RWPE2 (cell line): Measurements from ENCODE around the gene OSTN.

Experiments used
- ATAC-seq: fragments of 200-7000 bp; cut with Tn5 transposase; 3 replicates; pipeline ENCODE4 v1.9.1; 2021; ENCODE audit warnings: low read depth
- DNase-seq: peaks from one replicate; pipeline ENCODE4 v3.0.0-alpha.2; 2020; ENCODE audit warnings: low spot score
- H3K27ac ChIP-seq: fragments of 450-650 bp; 2 replicates; pipeline ENCODE4 v1.5.1; 2017; ENCODE audit warnings: mild to moderate bottlenecking; ENCODE audit not compliant: poor library complexity, severe bottlenecking
- H3K27me3 ChIP-seq: fragments of 250-450 bp; sonication (Bioruptor Pico); 2 replicates; pipeline ENCODE4 v1.5.1; 2021; ENCODE audit warnings: mild to moderate bottlenecking, moderate library complexity; ENCODE audit not compliant: insufficient read depth, poor library complexity, severe bottlenecking
- H3K36me3 ChIP-seq: fragments of 250-450 bp; sonication (Bioruptor Pico); 2 replicates; pipeline ENCODE4 v1.5.1; 2020; ENCODE audit warnings: low read depth, mild to moderate bottlenecking, moderate library complexity
- H3K4me1 ChIP-seq: fragments of 250-450 bp; sonication (Bioruptor Pico); 2 replicates; pipeline ENCODE4 v1.5.1; 2021; ENCODE audit warnings: mild to moderate bottlenecking, moderate library complexity; ENCODE audit not compliant: insufficient read depth, poor library complexity, severe bottlenecking
- H3K4me3 ChIP-seq: fragments of 250-450 bp; sonication (Bioruptor Pico); 2 replicates; pipeline ENCODE4 v1.5.1; 2021; ENCODE audit warnings: mild to moderate bottlenecking, moderate library complexity; ENCODE audit not compliant: severe bottlenecking
- H3K9me3 ChIP-seq: fragments of 250-450 bp; sonication (Bioruptor Pico); 2 replicates; pipeline ENCODE4 v1.5.1; 2021; ENCODE audit warnings: mild to moderate bottlenecking, moderate library complexity; ENCODE audit not compliant: severe bottlenecking
- TF ChIP-seq, protein P1 (sequence below): fragments of 450-650 bp; IDR thresholded peaks from one replicate; pipeline ENCODE4 v1.5.1; 2017; ENCODE audit warnings: mild to moderate bottlenecking, moderate library complexity; ENCODE audit not compliant: poor library complexity, severe bottlenecking

The OSTN gene

DNA sequence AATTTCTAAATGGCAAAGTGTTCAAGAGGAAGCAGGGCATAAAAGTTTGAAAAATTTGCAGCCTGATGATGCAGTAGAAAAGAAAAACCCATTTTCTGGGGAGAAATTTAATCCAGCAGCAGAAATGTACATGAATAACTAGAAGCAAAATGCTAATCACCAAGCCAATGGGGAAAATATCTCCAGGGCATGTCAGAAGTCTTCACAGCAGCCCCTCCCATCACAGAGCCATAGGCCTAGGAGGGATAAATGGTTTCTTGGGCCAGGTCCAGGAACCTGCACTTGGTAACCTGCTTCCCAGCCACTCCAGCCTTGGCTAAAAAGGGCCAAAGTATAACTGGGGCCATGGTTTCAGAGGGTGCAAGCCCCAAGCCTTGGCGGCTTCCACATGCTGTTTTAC lies 22.6 kb downstream of the OSTN start:
- TF ChIP-seq, protein P1, sequence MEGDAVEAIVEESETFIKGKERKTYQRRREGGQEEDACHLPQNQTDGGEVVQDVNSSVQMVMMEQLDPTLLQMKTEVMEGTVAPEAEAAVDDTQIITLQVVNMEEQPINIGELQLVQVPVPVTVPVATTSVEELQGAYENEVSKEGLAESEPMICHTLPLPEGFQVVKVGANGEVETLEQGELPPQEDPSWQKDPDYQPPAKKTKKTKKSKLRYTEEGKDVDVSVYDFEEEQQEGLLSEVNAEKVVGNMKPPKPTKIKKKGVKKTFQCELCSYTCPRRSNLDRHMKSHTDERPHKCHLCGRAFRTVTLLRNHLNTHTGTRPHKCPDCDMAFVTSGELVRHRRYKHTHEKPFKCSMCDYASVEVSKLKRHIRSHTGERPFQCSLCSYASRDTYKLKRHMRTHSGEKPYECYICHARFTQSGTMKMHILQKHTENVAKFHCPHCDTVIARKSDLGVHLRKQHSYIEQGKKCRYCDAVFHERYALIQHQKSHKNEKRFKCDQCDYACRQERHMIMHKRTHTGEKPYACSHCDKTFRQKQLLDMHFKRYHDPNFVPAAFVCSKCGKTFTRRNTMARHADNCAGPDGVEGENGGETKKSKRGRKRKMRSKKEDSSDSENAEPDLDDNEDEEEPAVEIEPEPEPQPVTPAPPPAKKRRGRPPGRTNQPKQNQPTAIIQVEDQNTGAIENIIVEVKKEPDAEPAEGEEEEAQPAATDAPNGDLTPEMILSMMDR, result no peak

DNA sequence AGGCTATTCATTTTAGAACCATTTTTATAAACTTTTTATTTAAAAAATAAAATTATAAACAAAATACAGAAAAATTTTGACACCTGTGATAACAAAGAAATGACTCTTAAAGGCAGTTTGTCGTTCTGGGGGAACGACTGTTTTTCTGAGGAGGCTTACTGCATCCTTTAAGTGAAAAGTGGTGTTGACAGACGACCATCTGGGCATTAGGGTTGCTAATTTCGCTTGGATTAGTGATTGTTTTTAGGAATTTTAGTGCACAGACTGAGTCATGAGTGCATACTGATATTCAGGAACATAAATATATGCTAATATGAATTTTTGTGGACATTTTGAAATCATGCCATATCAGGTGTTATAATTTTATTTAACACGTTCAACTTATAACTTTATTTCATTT lies 28.5 kb downstream of the OSTN start:
- TF ChIP-seq, protein P1, result no peak
- Histone ChIP-seq H3K4me1 (no peaks in the 10 kb centered on the region), H3K4me3 (no peak overlapping the region), H3K36me3 (no peaks in the 10 kb centered on the region), H3K27me3 (no peaks in the 10 kb centered on the region), H3K9me3 (no peaks in the 10 kb centered on the region), H3K27ac (no peak overlapping the region)
- no peak for ATAC-seq
- no peak for DNase-seq

More for the DNA sequence above, 22.6 kb downstream of the OSTN start:
- no peak overlapping the region for H3K4me3 ChIP-seq
- no peaks in the 10 kb centered on the region for H3K9me3 ChIP-seq
- no peak overlapping the region for H3K27ac ChIP-seq
- H3K36me3 ChIP-seq, result no peaks in the 10 kb centered on the region
- no peak for DNase-seq
- no peak for ATAC-seq
- H3K4me1 ChIP-seq, result no peaks in the 10 kb centered on the region
- no peaks in the 10 kb centered on the region for H3K27me3 ChIP-seq

DNA sequence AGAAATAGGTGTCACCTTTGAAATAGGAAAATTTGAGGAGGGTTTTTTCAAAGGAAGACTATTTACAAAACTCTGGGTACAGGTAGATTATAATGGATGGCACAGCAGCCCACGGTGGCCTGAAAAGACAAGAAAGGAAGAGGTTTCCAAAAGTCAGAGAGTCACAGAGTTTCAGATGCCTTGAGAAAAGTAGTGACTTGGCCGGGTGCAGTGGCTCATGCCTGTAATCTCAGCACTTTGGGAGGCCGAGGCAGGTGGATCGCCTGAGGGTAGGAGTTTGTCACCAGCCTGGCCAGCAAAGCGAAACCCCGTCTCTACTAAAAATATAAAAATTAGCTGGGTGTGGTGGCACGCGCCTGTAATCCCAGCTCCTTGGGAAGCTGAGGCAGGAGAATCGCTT lies 35.2 kb downstream of the OSTN start:
- ATAC-seq (no peak), DNase-seq (no peak)
- H3K27ac ChIP-seq, result no peak overlapping the region
- TF ChIP-seq, protein P1, result no peak
- H3K9me3 ChIP-seq, result no peaks in the 10 kb centered on the region
- H3K36me3 ChIP-seq, result no peaks in the 10 kb centered on the region
- H3K4me3 ChIP-seq, result no peak overlapping the region
- H3K27me3 ChIP-seq, result no peaks in the 10 kb centered on the region
- peaks cover 11% of the 10 kb centered on the region for H3K4me1 ChIP-seq

DNA sequence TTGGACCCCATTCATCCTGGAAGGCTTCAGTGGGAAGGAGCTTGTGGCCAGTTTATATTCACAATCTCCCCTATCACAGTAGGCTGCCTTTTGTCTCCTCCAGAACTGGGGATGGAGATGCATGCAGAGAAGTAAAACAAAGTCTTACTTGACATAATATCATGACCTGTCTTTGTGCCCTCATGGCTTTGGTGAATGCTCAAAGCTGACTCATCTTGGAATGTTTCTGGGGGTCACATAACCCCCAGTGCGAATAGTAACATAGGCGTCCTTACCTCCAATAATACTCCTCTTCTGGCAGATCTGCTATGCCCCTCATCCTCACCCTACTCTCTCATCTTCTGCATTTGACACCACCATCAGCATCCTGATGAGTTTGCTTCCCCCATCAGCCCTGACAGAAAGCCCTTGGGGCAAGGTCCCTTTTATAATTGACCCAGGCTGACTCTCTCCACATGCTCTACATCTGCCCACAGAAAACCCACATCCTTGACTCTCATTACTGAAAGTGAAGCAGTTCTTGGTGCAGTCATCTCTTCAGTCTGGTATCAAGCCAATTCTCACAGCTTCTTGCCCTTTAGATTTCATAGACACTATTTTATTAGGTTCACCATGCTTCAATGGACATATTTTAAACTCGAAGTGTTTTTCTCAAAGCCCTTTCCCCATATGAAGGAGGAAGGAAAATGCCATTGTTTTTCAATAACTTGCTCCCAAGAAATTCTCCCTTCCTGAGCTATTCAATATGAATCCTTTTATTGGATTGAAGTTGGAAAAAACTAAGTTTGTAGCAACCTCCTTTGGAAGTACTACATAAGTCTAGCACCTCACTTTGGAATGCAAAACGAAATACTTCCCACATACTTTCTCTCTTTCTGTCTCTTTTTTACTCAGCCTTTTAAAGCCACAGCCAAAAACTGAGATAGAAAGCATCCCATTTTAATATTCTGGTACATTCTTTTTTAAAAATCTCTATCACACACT lies 36.6 kb downstream of the OSTN start:
- ATAC-seq (no peak), DNase-seq (no peak)

More for the DNA sequence above, 36.6 kb downstream of the OSTN start:
- Histone ChIP-seq H3K9me3 (no peaks in the 10 kb centered on the region), H3K4me1 (peaks cover 11% of the 10 kb centered on the region), H3K27me3 (no peaks in the 10 kb centered on the region), H3K4me3 (no peak overlapping the region), H3K36me3 (no peaks in the 10 kb centered on the region), H3K27ac (no peak overlapping the region)
- TF ChIP-seq, protein P1, result no peak
